Amygdala (tissue), 56 donors: ENCODE measurements around the gene RAP1A.
"Not testable (repeated sequence)": the region's sequence is repeated elsewhere in the genome, so short reads cannot be mapped to it uniquely, and the experiment has no call there.

ENCODE experiments used
- DNase-seq, 56 donors: peaks; one replicate each; lab custom pipeline; 2025; lab: John Stamatoyannopoulos, UW

The RAP1A gene

DNA sequence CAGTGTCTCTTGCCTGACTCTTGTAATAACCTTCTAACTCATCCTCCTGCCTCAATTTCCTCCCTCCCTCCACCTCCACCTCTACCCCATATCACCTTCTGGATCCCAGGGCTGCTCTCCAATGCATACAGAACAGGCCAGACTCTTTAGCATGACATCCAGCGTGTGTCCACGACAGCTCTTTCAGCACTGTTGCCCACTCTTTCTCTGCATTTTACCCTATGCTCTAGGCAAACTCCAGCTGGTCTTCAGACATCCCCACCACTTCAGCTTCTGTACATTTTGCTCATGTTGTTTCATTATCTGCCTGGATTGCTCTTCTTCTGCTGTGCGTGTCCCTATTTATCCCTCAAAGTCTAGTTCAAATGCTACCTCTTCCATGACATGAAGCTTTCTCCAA, 114.8 kb downstream of the RAP1A start:
- no peak for DNase-seq

DNA sequence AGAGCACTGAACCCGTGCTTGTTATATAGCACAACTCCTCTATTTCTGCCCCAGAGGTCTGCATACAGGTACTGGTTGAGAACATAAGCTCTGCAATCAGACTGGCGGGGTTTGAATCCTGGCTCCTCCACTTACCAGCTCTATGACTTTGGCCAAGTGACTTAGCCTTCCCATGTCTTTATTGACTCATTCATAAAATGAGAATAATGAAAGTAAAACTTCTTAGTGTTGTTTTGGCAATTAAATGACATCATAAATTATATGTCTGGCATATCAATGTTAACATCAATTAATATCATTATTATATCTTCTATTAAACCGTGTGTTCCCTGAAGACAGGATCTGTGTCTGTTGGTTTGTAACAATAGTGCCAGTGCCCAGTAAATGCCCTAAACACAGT, 115.3 kb downstream of the RAP1A start:
- no peak for DNase-seq

- no peak for DNase-seq
Observed at GRCh38 chr1:111735321-111735720, 115.7 kb downstream of the RAP1A start.

DNA sequence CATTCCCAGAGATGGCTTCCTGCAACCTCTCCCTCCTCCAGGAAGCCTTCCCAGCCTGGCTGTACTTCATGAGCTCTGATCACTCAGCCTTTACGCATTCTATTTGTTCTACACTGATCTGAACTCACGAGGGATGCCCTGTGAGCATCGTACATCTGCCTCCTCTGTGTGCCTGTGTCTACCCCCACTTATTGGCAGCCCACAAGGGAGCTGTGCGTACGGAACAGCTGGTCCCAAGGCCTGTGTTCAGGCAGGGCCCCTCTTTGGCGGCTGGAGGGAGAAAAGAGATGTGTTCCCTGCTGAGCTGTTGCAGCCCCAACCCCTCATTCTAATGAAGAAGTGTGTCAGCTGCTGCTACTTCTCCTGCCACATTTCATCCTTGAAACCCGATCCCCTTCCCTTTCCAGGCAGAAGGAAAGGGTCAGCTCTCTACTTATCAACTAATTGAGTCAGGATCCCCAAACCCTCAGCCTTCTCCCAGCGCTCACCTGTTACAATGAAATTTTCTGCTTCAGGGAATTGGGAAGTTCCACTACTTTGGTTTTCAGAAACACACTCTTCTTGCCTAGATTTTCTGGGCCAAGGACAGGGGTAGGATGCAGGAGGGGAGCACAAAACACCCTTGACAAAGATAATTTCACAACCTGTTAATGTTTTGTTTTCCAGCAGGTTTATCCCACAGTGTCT, 116.4 kb downstream of the RAP1A start:
- DNase-seq = peak in 10 of 56 donors; percentile 24 to 56 (median 28)

GRCh38 chr1:111736548-111737215, 117.1 kb downstream of the RAP1A start:
- peak in 52 of 56 donors; percentile 25 to 87 (median 66) for DNase-seq

GRCh38 chr1:111737216-111738132, 117.9 kb downstream of the RAP1A start:
- DNase-seq = peak in 2 of 56 donors; percentile 51 to 79

- DNase-seq = no peak
Observed at GRCh38 chr1:111738133-111738435, 118.5 kb downstream of the RAP1A start.

DNA sequence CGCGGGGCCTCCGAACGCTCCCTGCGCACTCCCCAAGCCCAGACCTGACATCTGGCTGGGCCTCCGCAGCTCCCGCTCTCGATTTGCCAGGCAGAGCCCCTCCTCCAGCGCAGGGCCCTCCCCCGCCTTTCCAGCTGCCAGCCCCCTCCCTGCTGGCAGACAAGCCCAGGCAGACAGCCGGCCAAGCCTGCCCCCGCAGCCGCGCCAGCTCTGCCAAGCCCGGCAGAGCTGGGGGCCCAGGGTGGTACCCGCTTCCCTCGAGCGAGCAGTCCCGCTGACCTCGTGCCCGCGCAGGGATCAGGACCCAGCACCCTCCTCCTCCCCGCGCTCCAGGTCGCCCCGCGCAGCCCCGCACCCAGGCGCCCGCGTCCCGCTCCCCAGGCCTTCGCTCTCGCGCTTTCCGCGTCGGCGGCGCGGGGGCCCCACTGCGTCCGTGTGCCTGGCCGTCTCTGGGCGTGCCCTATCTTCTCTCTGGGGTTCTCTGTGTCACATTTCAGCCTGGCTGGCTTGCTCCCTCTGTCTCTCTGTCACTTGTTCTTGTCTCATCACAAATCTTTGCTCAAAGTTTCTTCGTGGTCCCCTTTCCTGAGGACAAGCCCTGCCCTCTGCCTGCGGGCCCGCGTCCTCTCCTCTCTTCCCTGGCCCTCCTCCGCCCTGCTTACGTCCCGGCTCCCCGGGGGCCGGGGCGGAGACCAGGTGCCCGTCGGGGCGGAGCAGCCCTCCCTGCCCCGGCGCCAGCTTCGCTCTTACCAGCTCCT, 119.0 kb downstream of the RAP1A start:
- peak in 52 of 56 donors; percentile 28 to 85 (median 71) for DNase-seq

DNA sequence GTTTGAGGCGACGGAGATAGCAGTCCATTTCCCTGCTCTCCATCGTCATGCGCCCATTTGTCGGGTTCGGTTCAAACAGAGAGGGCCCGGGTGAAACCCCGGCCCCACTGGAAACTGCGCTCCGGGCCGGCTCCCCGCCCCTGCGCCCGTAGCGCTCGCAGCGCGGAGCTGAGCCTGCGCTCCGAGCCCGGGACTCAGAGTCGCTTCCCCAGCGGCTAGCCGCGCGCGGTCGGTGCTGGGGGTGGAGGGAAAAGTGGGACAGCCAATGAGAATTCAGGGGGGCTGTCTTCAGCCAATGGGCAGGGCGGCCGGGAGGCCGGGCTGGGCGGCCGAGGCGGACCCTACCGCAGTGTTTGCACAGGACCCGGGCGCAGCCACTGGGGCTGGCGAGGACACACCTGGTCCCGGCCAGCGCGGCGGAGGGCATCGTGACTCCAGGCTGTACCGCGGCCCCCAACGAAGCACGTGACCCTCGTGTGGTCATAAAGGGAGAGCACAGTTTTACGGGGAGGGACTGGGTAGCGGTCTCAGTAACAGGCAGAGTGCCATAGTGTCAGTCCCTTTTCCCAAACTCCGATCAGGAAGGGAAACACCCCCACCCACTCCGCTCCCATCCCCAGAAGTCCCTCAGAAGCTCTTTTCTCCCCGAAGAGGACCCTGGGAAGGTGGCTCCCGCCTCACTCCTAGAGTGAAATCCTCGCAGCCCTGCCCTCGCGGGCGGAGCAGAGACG, 119.8 kb downstream of the RAP1A start, which contains the start of gene INKA2:
Gene INKA2, minus strand, starts transcription at position 202 of the 731 bp plus-strand sequence. Its CDS starts 153 bp downstream, at position 49.
- peak; percentile 38 to 92 (median 83) for DNase-seq

- peak in 41 of 56 donors; percentile 18 to 82 (median 57) for DNase-seq
Observed at GRCh38 chr1:111739925-111740765, 120.6 kb downstream of the RAP1A start.

- DNase-seq = not testable (repeated sequence)
Observed at GRCh38 chr1:111742292-111742691, 122.7 kb downstream of the RAP1A start.

- DNase-seq = peak in 4 of 56 donors; percentile 26 to 55 (median 34)
Observed at GRCh38 chr1:111742938-111743549, 123.5 kb downstream of the RAP1A start.

- no peak for DNase-seq
Observed at GRCh38 chr1:111743679-111744101, 124.1 kb downstream of the RAP1A start.

- peak in 1 of 56 donors; percentile 26 for DNase-seq
Observed at GRCh38 chr1:111745675-111746613, 126.4 kb downstream of the RAP1A start.

DNA sequence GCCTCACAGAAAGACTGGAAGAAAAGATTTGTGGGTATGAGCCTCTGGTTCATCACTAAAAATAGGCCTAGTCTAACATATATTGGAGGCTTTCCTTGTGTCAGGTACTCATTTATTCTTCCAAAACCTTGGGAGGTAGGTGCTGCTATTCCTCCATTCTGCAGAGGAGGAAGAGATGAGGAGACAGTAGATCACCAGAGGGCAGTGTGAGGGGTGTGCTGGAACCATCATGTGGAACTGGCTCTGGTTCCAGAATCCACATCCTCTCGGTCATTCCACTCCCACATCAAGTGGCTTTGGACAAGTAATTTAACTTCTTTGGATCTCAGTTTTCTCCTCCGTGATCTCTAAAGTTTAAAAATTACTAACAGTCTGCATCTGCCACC, 127.0 kb downstream of the RAP1A start:
- DNase-seq = no peak

DNA sequence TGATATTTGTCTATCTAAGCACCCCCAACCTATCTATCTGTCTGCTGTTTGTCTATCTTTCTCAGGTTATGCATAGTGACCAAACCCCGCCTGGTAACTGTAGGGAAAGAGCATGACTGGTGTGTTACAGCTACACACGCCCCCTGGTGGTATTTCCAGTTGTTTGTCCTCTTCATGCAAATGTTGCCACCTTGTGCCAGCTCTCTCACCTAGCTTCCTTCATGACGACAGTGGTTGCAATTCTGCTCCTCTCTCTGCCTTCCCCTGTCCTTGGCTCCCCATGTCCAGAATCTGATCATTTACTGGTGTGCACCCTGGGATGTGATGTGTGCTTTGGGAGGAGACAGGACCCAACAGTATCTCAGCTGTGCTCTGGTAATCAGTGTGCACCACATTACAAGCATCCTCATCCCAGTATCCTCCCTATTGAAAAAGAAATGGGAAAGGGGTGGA, 127.7 kb downstream of the RAP1A start:
- DNase-seq = no peak

- DNase-seq = peak in 2 of 56 donors; percentile 17 to 32
Observed at GRCh38 chr1:111747947-111748346, 128.4 kb downstream of the RAP1A start.
